Measurements from ENCODE around the gene NOXO1. TPM values are rescaled to one million over a fixed set of nuclear protein-coding genes. Genes with fewer than 3 reads are reported as not detected.

Gene NOXO1
- total and polyA plus RNA-seq, 2 donors (not counting 3 experiments of a cell fraction or from before 2014, with no cell fraction given) = 0.37 to 0.60 TPM

DNA sequence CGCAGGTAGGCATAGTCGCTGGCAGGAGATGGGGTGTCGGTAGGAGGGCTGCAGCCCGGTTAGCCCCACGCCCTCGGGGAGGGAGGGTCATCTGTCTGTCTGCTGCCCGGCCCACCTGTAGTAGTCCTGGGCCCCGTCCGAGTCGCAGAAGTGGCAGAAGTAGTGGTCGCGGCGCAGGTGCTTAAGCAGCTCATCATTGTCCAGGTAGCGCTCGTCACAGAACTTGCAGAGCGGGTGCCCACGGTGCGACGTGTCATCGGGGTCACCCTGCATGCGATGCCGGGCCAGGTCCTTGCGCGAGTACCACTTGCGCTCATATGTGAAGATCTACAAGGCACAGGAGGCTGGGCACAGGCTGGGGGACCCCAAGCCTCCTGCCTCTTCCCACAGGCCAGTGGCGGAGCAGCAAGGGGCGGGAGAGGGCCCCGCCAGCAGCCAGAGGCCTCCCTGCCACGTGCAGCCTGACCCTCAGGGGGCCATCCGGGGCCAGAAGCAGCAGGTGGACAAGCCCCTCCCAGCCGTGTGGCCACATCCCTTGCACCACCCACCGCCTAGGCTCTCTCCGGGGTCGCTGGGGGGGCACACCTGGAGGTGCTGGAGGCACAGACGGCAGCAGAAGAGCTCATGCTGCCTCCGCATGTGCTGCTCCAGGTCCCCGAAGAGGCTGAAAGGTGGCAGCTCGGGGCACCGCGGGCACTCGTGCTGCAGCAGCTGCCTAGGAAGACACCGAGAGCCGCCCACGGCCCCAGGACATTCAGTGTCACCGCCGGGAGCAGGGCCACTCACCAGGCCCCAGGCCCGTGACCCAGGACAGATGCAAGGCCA is 21.3 kb upstream of the NOXO1 start:
- BruUV-seq (replicated peaks) = no TSS peak
- Histone ChIP-seq H3K9me3 (replicated peaks; ENCODE audit: control insufficient read depth, insufficient read depth, low read length) (no peaks in the 10 kb centered on the region), H3K4me3 (replicated peaks in 1 of 3; ENCODE audit: insufficient read depth in 1 of 3, low read depth in 1 of 3, low read length in 3 of 3) (no peak overlapping the region), H3K9me1 (replicated peaks; ENCODE audit: control insufficient read depth, extremely low read depth, insufficient read depth, low read length) (no peaks in the 10 kb centered on the region), H3K36me3 (ENCODE audit: control insufficient read depth in 2 of 2, extremely low read depth in 1 of 2, insufficient read depth in 2 of 2, low read length in 2 of 2) (peaks cover 0 to 50% of the 10 kb centered on the region in 2 experiments), H3K79me2 (ENCODE audit: control insufficient read depth, insufficient read depth, low read length) (peaks cover 50% of the 10 kb centered on the region), H4K20me1 (replicated peaks; ENCODE audit: control insufficient read depth, extremely low read depth, insufficient read depth, low read length) (no peaks in the 10 kb centered on the region), H3K27ac (ENCODE audit: insufficient read depth, low read depth, low read length) (no peak overlapping the region), H3K9ac (replicated peaks; ENCODE audit: extremely low read depth, insufficient read depth, low read length) (no peak overlapping the region), H3K4me2 (ENCODE audit: insufficient read depth, low read length) (no peak overlapping the region), H2AFZ (ENCODE audit: low read depth, low read length) (no peak overlapping the region), H3K4me1 (ENCODE audit: control insufficient read depth, extremely low read depth, insufficient read depth, low read length) (peaks cover 31% of the 10 kb centered on the region), H3K27me3 (ENCODE audit: control insufficient read depth in 2 of 2, insufficient read depth in 2 of 2, low read length in 2 of 2) (no peaks in the 10 kb centered on the region)
- FAIRE-seq (no peak), DNase-seq (ENCODE audit: low read depth, low spot score) (no peak)
- ChIA-PET POLR2A (interaction anchor here (1.9 kb wide), 1 partner anchor 152 kb away, joined by 21 read pairs; the partner anchor contains the start of gene TRAF7), CTCF (interaction anchor here (0.6 to 4.0 kb wide), 7 partner anchors 10 to 153 kb away, joined by 3 to 85 read pairs (median 9); partner anchors contain the start of genes GFER and TRAF7)
- intact Hi-C loops (cut with micrococcal nuclease) (no loop called here), dilution Hi-C loops (cut with MboI; ENCODE audit: extremely low pct_ligation_motif_present, low sequenced_read_pairs) (no loop called here)
- TF ChIP-seq MYC (IDR thresholded peaks at IDR 0.05; ENCODE audit: low read depth, low read length) = no peak
- no peak for TF ChIP-seq GATA2 (IDR thresholded peaks at IDR 0.05; ENCODE audit: insufficient read depth, insufficient read length, low read depth, low read length)
- TF ChIP-seq CTCF (IDR thresholded peaks at IDR 0.05; ENCODE audit: extremely low read depth in 1 of 2, insufficient read depth in 1 of 2, low read depth in 1 of 2, low read length in 2 of 2) = no peak
- TF ChIP-seq MAX (IDR thresholded peaks at IDR 0.05; ENCODE audit: insufficient read depth, insufficient read length) = no peak
- no peak for TF ChIP-seq EZH2 (IDR thresholded peaks at IDR 0.05; ENCODE audit: borderline replicate concordance, low read depth, low read length, severe bottlenecking)
- no peak for TF ChIP-seq FOS (IDR thresholded peaks at IDR 0.05; ENCODE audit: borderline replicate concordance, insufficient read depth, low read length)
- TF ChIP-seq JUN (IDR thresholded peaks at IDR 0.05; ENCODE audit: borderline replicate concordance, insufficient read depth, insufficient read length, low read depth) = no peak
- no peak for TF ChIP-seq POLR2AphosphoS5 (IDR thresholded peaks at IDR 0.05; ENCODE audit: insufficient read depth, low read depth, low read length)
- no peak for TF ChIP-seq POLR2A (IDR thresholded peaks at IDR 0.05; ENCODE audit: low read depth, low read length)

All from endothelial cell of umbilical vein (primary cell).